ENCODE data around the gene GPC5.

GPC5 gene

DNA sequence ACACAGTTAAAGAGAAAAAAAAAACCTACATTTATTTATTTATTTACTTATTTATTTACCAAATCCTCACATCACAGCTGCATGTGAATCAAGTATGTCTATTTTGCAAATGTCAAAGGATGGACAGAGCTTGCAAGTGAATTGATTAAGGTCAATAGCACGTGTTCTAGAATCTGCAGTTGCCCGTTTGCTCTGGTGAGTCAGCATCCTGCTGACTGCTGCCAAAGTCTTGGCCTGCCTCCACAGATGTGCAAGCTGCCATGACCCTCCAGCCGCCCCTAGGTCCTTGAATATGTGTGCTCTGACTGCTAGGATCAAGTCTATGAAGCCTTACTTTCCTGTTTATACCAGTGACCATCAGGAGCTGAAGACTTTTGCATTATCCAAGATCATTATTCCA is 320.6 kb downstream of the GPC5 start:
- DNase-seq (ENCODE audit: low spot score), result no peak

DNA sequence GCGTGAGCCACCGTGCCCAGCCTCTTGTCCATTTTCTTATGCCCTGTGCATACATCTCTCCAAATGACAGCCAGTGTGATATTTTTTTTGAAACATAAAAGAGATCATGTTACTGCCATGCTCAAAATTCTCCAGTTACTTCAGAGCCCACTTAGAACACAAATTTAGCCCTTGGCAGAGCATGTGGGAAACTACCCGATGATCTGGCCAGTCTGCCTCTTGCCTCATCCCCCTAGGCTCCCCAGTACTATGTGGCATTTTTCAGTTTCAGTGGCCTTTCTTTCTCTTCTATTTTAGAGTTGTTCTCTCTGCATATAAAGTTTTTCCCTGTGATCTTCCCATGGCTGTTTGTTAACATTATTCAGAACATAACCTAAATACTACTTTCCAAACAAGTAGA is 323.0 kb downstream of the GPC5 start:
- TF ChIP-seq, protein P1, sequence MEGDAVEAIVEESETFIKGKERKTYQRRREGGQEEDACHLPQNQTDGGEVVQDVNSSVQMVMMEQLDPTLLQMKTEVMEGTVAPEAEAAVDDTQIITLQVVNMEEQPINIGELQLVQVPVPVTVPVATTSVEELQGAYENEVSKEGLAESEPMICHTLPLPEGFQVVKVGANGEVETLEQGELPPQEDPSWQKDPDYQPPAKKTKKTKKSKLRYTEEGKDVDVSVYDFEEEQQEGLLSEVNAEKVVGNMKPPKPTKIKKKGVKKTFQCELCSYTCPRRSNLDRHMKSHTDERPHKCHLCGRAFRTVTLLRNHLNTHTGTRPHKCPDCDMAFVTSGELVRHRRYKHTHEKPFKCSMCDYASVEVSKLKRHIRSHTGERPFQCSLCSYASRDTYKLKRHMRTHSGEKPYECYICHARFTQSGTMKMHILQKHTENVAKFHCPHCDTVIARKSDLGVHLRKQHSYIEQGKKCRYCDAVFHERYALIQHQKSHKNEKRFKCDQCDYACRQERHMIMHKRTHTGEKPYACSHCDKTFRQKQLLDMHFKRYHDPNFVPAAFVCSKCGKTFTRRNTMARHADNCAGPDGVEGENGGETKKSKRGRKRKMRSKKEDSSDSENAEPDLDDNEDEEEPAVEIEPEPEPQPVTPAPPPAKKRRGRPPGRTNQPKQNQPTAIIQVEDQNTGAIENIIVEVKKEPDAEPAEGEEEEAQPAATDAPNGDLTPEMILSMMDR (IDR thresholded peaks at IDR 0.05), result no peak
- Histone ChIP-seq H3K4me3 (no peak overlapping the region), H3K27ac (no peak overlapping the region)
- DNase-seq (ENCODE audit: low spot score), result no peak

More for the DNA sequence above, 320.6 kb downstream of the GPC5 start:
- Histone ChIP-seq H3K27ac (no peak overlapping the region), H3K4me3 (no peak overlapping the region)
- TF ChIP-seq, protein P1 (IDR thresholded peaks at IDR 0.05), result no peak

DNA sequence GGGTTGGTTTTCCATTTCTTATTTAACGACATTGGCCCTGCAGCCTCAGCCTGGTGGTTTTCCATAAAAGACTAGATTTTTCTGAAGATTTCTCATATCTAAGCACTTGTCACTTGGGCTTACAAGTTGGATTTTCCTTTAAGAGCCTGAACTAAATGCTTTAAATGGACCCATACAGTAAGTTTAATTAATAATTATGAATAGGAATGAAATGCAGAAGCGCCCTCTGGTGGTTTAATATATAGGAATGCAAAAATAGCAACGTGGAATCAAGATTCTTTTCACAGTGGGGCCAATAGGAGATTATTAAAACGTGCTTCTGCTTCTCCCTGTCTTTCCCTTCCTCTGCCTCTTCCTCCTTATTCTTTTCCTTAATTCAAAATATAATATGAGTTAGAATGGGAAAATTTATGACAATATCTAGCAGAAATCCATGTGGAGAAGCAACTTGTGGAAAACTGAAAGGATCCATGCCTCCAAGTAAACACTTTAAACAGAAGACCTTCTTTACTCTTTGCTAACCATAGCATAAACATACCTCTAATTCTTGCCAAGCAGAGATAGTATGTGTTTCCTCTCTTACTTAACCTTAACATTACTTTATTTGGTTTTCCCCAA is 324.0 kb downstream of the GPC5 start:
- Histone ChIP-seq H3K4me3 (no peak overlapping the region), H3K27ac (no peak overlapping the region)
- TF ChIP-seq, protein P1 (IDR thresholded peaks at IDR 0.05), result peak; percentile 31
- no peak for DNase-seq (ENCODE audit: low spot score)

DNA sequence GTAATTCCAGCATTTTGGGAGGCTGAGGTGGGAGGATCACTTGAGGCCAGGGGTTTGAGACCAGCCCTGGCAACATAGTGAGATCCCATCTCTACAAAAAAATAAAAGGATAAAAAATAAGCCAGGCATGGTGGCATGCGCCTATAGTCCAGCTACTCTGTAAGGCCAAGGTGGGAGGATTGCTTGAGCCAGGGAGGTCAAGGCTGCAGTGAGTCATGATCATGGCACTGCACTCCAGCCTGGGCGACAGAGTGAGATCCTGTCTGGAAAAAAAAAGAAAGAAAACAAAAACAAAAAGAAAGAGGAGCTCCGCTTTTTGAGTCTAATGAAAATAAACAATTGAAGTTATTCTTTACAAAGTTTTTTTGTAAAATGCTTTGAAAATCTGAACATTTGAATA is 326.2 kb downstream of the GPC5 start:
- Histone ChIP-seq H3K27ac (no peak overlapping the region), H3K4me3 (no peak overlapping the region)
- DNase-seq (ENCODE audit: low spot score), result no peak
- TF ChIP-seq, protein P1 (IDR thresholded peaks at IDR 0.05), result no peak

DNA sequence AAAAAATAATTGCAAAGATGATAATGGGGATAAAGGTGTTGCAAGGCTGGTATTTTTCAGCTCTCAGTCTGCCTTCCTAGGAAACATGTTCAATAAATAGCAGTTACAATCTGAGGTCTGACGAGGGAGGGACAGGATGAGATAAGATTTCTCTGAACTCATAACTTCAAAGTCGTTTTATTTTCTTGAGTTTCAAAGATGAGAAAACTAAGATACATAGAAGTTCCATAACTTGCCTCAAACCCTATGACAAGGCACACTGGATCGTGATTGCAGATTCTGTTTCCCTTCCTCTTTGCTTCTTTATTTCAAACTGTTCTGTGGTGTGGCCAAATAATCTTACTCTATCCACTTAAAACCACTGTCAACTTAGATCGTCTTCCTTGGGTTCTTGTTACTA is 327.2 kb downstream of the GPC5 start:
- TF ChIP-seq, protein P1 (IDR thresholded peaks at IDR 0.05), result no peak
- no peak for DNase-seq (ENCODE audit: low spot score)
- no peak overlapping the region for H3K4me3 ChIP-seq
- H3K27ac ChIP-seq, result no peak overlapping the region

DNA sequence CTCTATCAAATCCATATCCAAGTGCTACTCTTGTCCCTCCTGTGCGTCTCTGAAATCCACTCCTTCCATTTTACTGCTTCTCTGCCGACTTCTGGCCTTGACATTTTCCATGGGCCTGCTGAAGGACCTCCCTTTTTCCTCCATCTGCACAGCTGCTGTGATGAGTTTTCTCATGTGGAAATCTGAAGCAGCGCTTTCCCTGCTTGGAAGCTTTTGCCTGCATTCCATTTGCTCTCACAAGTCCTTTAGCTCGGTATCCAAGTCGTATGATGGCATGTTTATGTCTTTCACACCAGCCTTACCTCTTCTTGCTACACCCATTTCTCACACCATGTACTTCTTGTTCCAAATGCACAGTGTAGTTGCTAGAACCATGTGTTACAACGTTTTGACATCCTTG is 328.2 kb downstream of the GPC5 start:
- no peak for DNase-seq (ENCODE audit: low spot score)
- Histone ChIP-seq H3K27ac (no peak overlapping the region), H3K4me3 (no peak overlapping the region)
- TF ChIP-seq, protein P1 (IDR thresholded peaks at IDR 0.05), result no peak

DNA sequence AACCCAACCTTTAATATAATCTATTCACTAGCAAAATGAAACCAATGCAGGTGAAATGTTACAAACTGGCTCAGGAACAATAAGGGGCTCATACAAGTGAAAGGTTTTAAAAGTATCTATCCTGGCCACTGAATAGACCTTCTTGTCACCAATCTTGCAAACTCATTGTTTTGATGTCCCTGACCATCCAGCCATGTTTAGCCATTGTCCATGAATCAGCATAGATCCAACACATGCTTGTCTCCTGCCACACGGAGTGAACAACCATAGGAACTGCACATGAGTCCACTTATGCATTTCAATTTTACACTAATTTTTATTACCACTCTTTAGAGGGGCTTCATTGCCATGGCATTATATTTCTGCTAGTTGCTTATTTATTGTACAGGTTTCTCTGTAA is 331.4 kb downstream of the GPC5 start:
- DNase-seq (ENCODE audit: low spot score), result no peak
- TF ChIP-seq, protein P1 (IDR thresholded peaks at IDR 0.05), result no peak

More for the DNA sequence above, 331.4 kb downstream of the GPC5 start:
- H3K4me3 ChIP-seq, result no peak overlapping the region
- H3K27ac ChIP-seq, result no peak overlapping the region
